Measurements from ENCODE around the gene CNOT4.

DNA sequence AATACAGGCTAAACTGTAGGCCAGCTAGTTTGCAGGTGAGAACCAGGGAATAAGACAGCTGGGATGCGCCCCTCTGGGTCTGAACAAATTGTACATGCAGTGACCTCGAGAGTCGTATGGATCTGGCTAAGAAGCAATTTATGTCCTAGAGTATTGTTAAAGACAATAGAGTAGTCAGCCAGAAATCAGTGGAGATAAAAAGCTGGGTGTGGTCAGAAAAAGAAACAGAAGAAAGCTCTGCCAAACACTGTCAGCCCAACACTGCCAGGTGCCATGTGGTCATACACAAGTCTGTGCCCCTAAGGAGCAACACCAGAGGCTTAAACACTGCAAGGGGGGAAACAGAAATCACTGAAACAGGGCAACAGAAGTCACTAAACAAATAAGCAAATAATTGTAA is 62.2 kb downstream of the CNOT4 start:
- no peak for TF ChIP-seq EZH2 (IDR thresholded peaks at IDR 0.05)
- no peak for TF ChIP-seq SP1 (IDR thresholded peaks at IDR 0.05; ENCODE audit: low read depth)
- TF ChIP-seq CTCF (IDR thresholded peaks at IDR 0.05 in 2 of 3, conservative IDR thresholded peaks at IDR 0.05 in 1 of 3; ENCODE audit: borderline replicate concordance in 1 of 3, insufficient read depth in 1 of 3, low read depth in 2 of 3, low read length in 2 of 3): no peak
- TF ChIP-seq CBX3 (IDR thresholded peaks at IDR 0.05; ENCODE audit: low read depth): no peak
- no peak for TF ChIP-seq ZFX (IDR thresholded peaks at IDR 0.05)
- no peak for TF ChIP-seq EZH2phosphoT487 (IDR thresholded peaks at IDR 0.05; ENCODE audit: borderline replicate concordance)
- TF ChIP-seq, protein P1, sequence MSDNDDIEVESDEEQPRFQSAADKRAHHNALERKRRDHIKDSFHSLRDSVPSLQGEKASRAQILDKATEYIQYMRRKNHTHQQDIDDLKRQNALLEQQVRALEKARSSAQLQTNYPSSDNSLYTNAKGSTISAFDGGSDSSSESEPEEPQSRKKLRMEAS (IDR thresholded peaks at IDR 0.05): no peak
- TF ChIP-seq JUND (IDR thresholded peaks at IDR 0.05): no peak
- TF ChIP-seq EGR1 (IDR thresholded peaks at IDR 0.05; ENCODE audit: low read depth): no peak
